Measurements from ENCODE around the gene SEMA4A. TPM values are rescaled to one million over a fixed set of nuclear protein-coding genes. Genes with fewer than 3 reads are reported as not detected.

The SEMA4A gene
- total RNA-seq, 4 donors from 2014 or later: 1.7 to 4.1 (median 2.6) TPM

- TF ChIP-seq POLR2AphosphoS5 (IDR thresholded peaks at IDR 0.05) (peak in 1 of 2 donors; percentile 4), EP300 (IDR thresholded peaks at IDR 0.05) (no peak)
- WGBS: 94% methylated on average over 9 of the region's 22 CpGs
- H3K4me3 ChIP-seq: no peak overlapping the region
- peak overlapping the region in 3 of 4 donors; percentile 52 to 84 (median 81) for H3K27ac ChIP-seq (replicated peaks in 1 of 4)
- peaks cover 24 to 75% (median 55%) of the 10 kb centered on the region in 4 donors for H3K4me1 ChIP-seq
- intact Hi-C loops (cut with DNase I): no loop called here
- no peaks in the 10 kb centered on the region for H3K9me3 ChIP-seq
- peaks cover 55 to 75% (median 71%) of the 10 kb centered on the region in 4 donors for H3K36me3 ChIP-seq
- H3K27me3 ChIP-seq: no peaks in the 10 kb centered on the region
- no peak for DNase-seq (ENCODE audit: extremely low spot score)
Observed at GRCh38 chr1:156138458-156138867, 14.9 kb upstream of the SEMA4A start.

- Histone ChIP-seq H3K4me3 (no peak overlapping the region), H3K27me3 (no peaks in the 10 kb centered on the region), H3K4me1 (peaks cover 30 to 75% (median 70%) of the 10 kb centered on the region in 4 donors), H3K36me3 (peaks cover 29 to 48% (median 45%) of the 10 kb centered on the region in 4 donors), H3K9me3 (no peaks in the 10 kb centered on the region), H3K27ac (replicated peaks in 1 of 4) (peak overlapping the region; percentile 63 to 87 (median 82))
- TF ChIP-seq CTCF (IDR thresholded peaks at IDR 0.05): peak; percentile 34 to 53 (median 37)
- no peak for TF ChIP-seq POLR2A (IDR thresholded peaks at IDR 0.05; ENCODE audit: low read depth)
- peak; percentile 52 to 69 for TF ChIP-seq POLR2AphosphoS5 (IDR thresholded peaks at IDR 0.05)
- intact Hi-C loops (cut with DNase I): no loop called here
- WGBS: 35% methylated on average over 15 of the region's 20 CpGs
- no peak for DNase-seq (ENCODE audit: extremely low spot score)
Observed at GRCh38 chr1:156140879-156141707, 12.3 kb upstream of the SEMA4A start.

- no peak for DNase-seq (ENCODE audit: extremely low spot score)
- H3K36me3 ChIP-seq: peaks cover under 1 to 20% (median 17%) of the 10 kb centered on the region in 4 donors
- H3K27me3 ChIP-seq: peaks cover 0 to 3% (median 0%) of the 10 kb centered on the region in 4 donors
- 60% methylated on average over 11 of the region's 11 CpGs for WGBS
- intact Hi-C loops (cut with DNase I): no loop called here
- no peak for TF ChIP-seq CTCF (IDR thresholded peaks at IDR 0.05)
- peak in 1 of 2 donors; percentile 58 for TF ChIP-seq POLR2AphosphoS5 (IDR thresholded peaks at IDR 0.05)
- no peak for TF ChIP-seq EP300 (IDR thresholded peaks at IDR 0.05)
- H3K9me3 ChIP-seq: no peaks in the 10 kb centered on the region
- H3K27ac ChIP-seq (replicated peaks in 1 of 4): peak overlapping the region; percentile 32 to 87 (median 53)
- H3K4me1 ChIP-seq: peaks cover 39 to 70% (median 68%) of the 10 kb centered on the region in 4 donors
- H3K4me3 ChIP-seq: no peak overlapping the region
Observed at GRCh38 chr1:156143765-156144489, 9.5 kb upstream of the SEMA4A start.

- H3K4me1 ChIP-seq: peaks cover 34 to 66% (median 60%) of the 10 kb centered on the region in 4 donors
- no peak for DNase-seq (ENCODE audit: extremely low spot score)
- peaks cover 0 to 12% (median 9%) of the 10 kb centered on the region in 4 donors for H3K36me3 ChIP-seq
- H3K4me3 ChIP-seq: no peak overlapping the region
- peaks cover 0 to 11% (median 2%) of the 10 kb centered on the region in 4 donors for H3K27me3 ChIP-seq
- intact Hi-C loops (cut with DNase I): no loop called here
- 66% methylated on average over 5 of the region's 5 CpGs for WGBS
- no peaks in the 10 kb centered on the region for H3K9me3 ChIP-seq
- H3K27ac ChIP-seq (replicated peaks in 1 of 4): peak overlapping the region in 3 of 4 donors; percentile 34 to 56 (median 50)
- no peak for TF ChIP-seq POLR2AphosphoS5 (IDR thresholded peaks at IDR 0.05)
- no peak for TF ChIP-seq CTCF (IDR thresholded peaks at IDR 0.05)
- TF ChIP-seq POLR2A (IDR thresholded peaks at IDR 0.05; ENCODE audit: low read depth): no peak
- TF ChIP-seq EP300 (IDR thresholded peaks at IDR 0.05): no peak
Observed at GRCh38 chr1:156144742-156145141, 8.6 kb upstream of the SEMA4A start.

GRCh38 chr1:156145650-156146019 lies 7.8 kb upstream of the SEMA4A start:
- H3K27me3 ChIP-seq: peaks cover 0 to 20% (median 4%) of the 10 kb centered on the region in 4 donors
- peaks cover 0 to 3% (median 1%) of the 10 kb centered on the region in 4 donors for H3K36me3 ChIP-seq
- H3K27ac ChIP-seq (replicated peaks in 1 of 4): no peak overlapping the region
- intact Hi-C loops (cut with DNase I): loop anchor here (1.0 kb wide), 1 partner anchor 80 kb away; no protein-coding TSS in a partner anchor
- TF ChIP-seq EP300 (IDR thresholded peaks at IDR 0.05) (no peak), CTCF (IDR thresholded peaks at IDR 0.05) (no peak), POLR2AphosphoS5 (IDR thresholded peaks at IDR 0.05) (no peak), POLR2A (IDR thresholded peaks at IDR 0.05; ENCODE audit: low read depth) (no peak)
- no peaks in the 10 kb centered on the region for H3K9me3 ChIP-seq
- peaks cover 29 to 58% (median 54%) of the 10 kb centered on the region in 4 donors for H3K4me1 ChIP-seq
- 66% methylated on average over 2 of the region's 2 CpGs for WGBS
- H3K4me3 ChIP-seq: no peak overlapping the region
- no peak for DNase-seq (ENCODE audit: extremely low spot score)
